ENCODE results near the gene BIN1.

BIN1 gene

GRCh38 chr2:127054996-127055785 is 51.8 kb downstream of the BIN1 start:
- DNase-seq, result no peak

- no peak for DNase-seq
These were observed 52.4 kb downstream of the BIN1 start for GRCh38 chr2:127054604-127054930.

GRCh38 chr2:127053731-127054603 is 53.0 kb downstream of the BIN1 start:
- no peak for DNase-seq

GRCh38 chr2:127052771-127053691 is 53.9 kb downstream of the BIN1 start:
- DNase-seq, result no peak

GRCh38 chr2:127052057-127052770 is 54.7 kb downstream of the BIN1 start:
- DNase-seq, result no peak

- no peak for DNase-seq
These were observed 55.6 kb downstream of the BIN1 start for GRCh38 chr2:127051116-127052056.

- no peak for DNase-seq
These were observed 56.2 kb downstream of the BIN1 start for GRCh38 chr2:127050803-127051115.

GRCh38 chr2:127049927-127050802 is 56.8 kb downstream of the BIN1 start:
- peak; percentile 9 to 65 (median 45) for DNase-seq

GRCh38 chr2:127048969-127049897 is 57.7 kb downstream of the BIN1 start:
- no peak for DNase-seq

GRCh38 chr2:127048618-127048935 is 58.4 kb downstream of the BIN1 start:
- DNase-seq, result no peak

- no peak for DNase-seq
These were observed 59.0 kb downstream of the BIN1 start for GRCh38 chr2:127047716-127048617.

GRCh38 chr2:127047054-127047453 is 59.9 kb downstream of the BIN1 start:
- no peak for DNase-seq

GRCh38 chr2:127046579-127046978 is 60.4 kb downstream of the BIN1 start:
- no peak for DNase-seq

GRCh38 chr2:127045792-127046501 is 61.0 kb downstream of the BIN1 start:
- DNase-seq, result no peak

GRCh38 chr2:127044977-127045661 is 61.8 kb downstream of the BIN1 start:
- no peak for DNase-seq

GRCh38 chr2:127044165-127044718 is 62.7 kb downstream of the BIN1 start:
- no peak for DNase-seq

Data from stimulated activated naive CD4-positive, alpha-beta T cell (primary cell).